CD14-positive monocyte (primary cell): Measurements from ENCODE around the gene MSI2. TPM values are rescaled to one million over a fixed set of nuclear protein-coding genes. Genes with fewer than 3 reads are reported as not detected.
A peak's percentile ranks its signal among the peaks of the same experiment; 100 is the strongest.

Experiments
- DNase-seq, 3 donors: peaks; one replicate each; pipeline ENCODE4 v3.0.0-alpha.2; 2011 to 2022
- H2AFZ ChIP-seq: 2 replicates; pipeline ENCODE4 v1.6.0; 2012; ENCODE audit warnings: mild to moderate bottlenecking, low read depth, low read length, inconsistent platforms; ENCODE audit not compliant: insufficient read depth, poor library complexity, severe bottlenecking
- H3K27ac ChIP-seq, 2 donors: 1 replicate in 1 of 2; 2 replicates in 1 of 2; pipeline ENCODE4 v1.5.1; 2012 to 2013; ENCODE audit warnings: low read length in 2 of 2, control low read depth in 1 of 2, inconsistent platforms in 1 of 2, low read depth in 1 of 2, mild to moderate bottlenecking in 1 of 2
- H3K27me3 ChIP-seq, 2 donors: one replicate each; pipeline versions ENCODE4 v1.6.0 to v1.6.1; 2011 to 2013; ENCODE audit warnings: low read length in 2 of 2; ENCODE audit not compliant: control insufficient read depth in 2 of 2, insufficient read depth in 2 of 2
- H3K36me3 ChIP-seq, 2 donors: replicated peaks in 1 of 2; 1 replicate in 1 of 2; 2 replicates in 1 of 2; pipeline versions ENCODE4 v1.5.1 to v1.6.1; 2012 to 2013; ENCODE audit warnings: low read length in 2 of 2, control low read depth in 1 of 2, inconsistent platforms in 1 of 2, mild to moderate bottlenecking in 1 of 2; ENCODE audit not compliant: insufficient read depth in 2 of 2, control insufficient read depth in 1 of 2
- H3K4me1 ChIP-seq, 2 donors: 1 replicate in 1 of 2; 2 replicates in 1 of 2; pipeline versions ENCODE4 v1.5.1 to v1.6.1; 2012 to 2013; ENCODE audit warnings: low read length in 2 of 2, control low read depth in 1 of 2, inconsistent platforms in 1 of 2, mild to moderate bottlenecking in 1 of 2, moderate library complexity in 1 of 2; ENCODE audit not compliant: insufficient read depth in 2 of 2, control insufficient read depth in 1 of 2
- H3K4me2 ChIP-seq: replicated peaks from 2 replicates; pipeline ENCODE3; 2012; ENCODE audit warnings: low read length, moderate library complexity, mild to moderate bottlenecking; ENCODE audit not compliant: poor library complexity, severe bottlenecking; ENCODE audit errors: extremely low read depth
- H3K4me3 ChIP-seq, 3 experiments: fragments of 200-600 bp in 1 of 3; sonication (generic) in 1 of 3; replicated peaks in 1 of 3; 1 replicate in 2 of 3; 2 replicates in 1 of 3; pipeline ENCODE4 v1.5.1; 2011 to 2013; ENCODE audit warnings: low read length in 3 of 3, mild to moderate bottlenecking in 3 of 3, control low read depth in 2 of 3, low read depth in 2 of 3, inconsistent platforms in 1 of 3, moderate library complexity in 1 of 3
- H3K79me2 ChIP-seq: 2 replicates; pipeline ENCODE4 v1.6.0; 2012; ENCODE audit warnings: mild to moderate bottlenecking, control low read depth, inconsistent platforms, low read length, moderate library complexity; ENCODE audit not compliant: insufficient read depth
- H3K9ac ChIP-seq: 2 replicates; pipeline ENCODE4 v1.6.0; 2017; ENCODE audit warnings: low read length, mild to moderate bottlenecking; ENCODE audit not compliant: insufficient read depth, poor library complexity, severe bottlenecking
- H3K9me3 ChIP-seq, 2 donors: replicated peaks in 1 of 2; 1 replicate in 1 of 2; 2 replicates in 1 of 2; pipeline versions ENCODE4 v1.5.1 to v1.6.1; 2012 to 2013; ENCODE audit warnings: low read length in 2 of 2, control low read depth in 1 of 2; ENCODE audit not compliant: control insufficient read depth in 1 of 2, insufficient read depth in 1 of 2
- H4K20me1 ChIP-seq: 2 replicates; pipeline ENCODE4 v1.6.0; 2012; ENCODE audit warnings: mild to moderate bottlenecking, low read length, control low read depth, moderate library complexity; ENCODE audit not compliant: insufficient read depth
- H3K27ac Mint-ChIP-seq, 7 donors: one replicate each; pipeline ENCODE4 v1.8.0; 2020; ENCODE audit warnings: mild to moderate bottlenecking in 7 of 7, mixed read lengths in 7 of 7, moderate library complexity in 6 of 7, inconsistent platforms in 2 of 7
- H3K27me3 Mint-ChIP-seq, 3 donors: one replicate each; pipeline ENCODE4 v1.8.0; 2021 to 2022; ENCODE audit warnings: low read depth in 3 of 3, mild to moderate bottlenecking in 3 of 3, mixed read lengths in 3 of 3, moderate library complexity in 3 of 3, inconsistent platforms in 1 of 3
- H3K36me3 Mint-ChIP-seq, 2 donors: one replicate each; pipeline ENCODE4 v1.8.0; 2020; ENCODE audit warnings: mixed read lengths in 2 of 2, inconsistent platforms in 1 of 2, mild to moderate bottlenecking in 1 of 2
- H3K4me1 Mint-ChIP-seq: one replicate; pipeline ENCODE4 v1.8.0; 2020; ENCODE audit warnings: mild to moderate bottlenecking, mixed read lengths
- H3K4me3 Mint-ChIP-seq, 2 donors: one replicate each; pipeline ENCODE4 v1.8.0; 2020; ENCODE audit warnings: mild to moderate bottlenecking in 2 of 2, mixed read lengths in 2 of 2, moderate library complexity in 1 of 2
- H3K9me3 Mint-ChIP-seq, 7 donors: one replicate each; pipeline ENCODE4 v1.8.0; 2020 to 2022; ENCODE audit warnings: mixed read lengths in 7 of 7, mild to moderate bottlenecking in 6 of 7, moderate library complexity in 6 of 7, inconsistent platforms in 2 of 7
- WGBS: methylation state at CpG from one replicate; pipeline ENCODE4 v1.1.5; 2013; ENCODE audit warnings: missing lambda C conversion rate; ENCODE audit not compliant: insufficient coverage; 5-methylcytosine and 5-hydroxymethylcytosine counted together
- intact Hi-C, 2 donors: fragments of 100-400 bp; cut with micrococcal nuclease; formaldehyde crosslinking; loops; one replicate each; pipeline versions ENCODE4 v1.15.0 to v1.15.1; 2023
- polyA plus RNA-seq, 3 donors: library from polyadenylated mRNA; depleted of rRNA in 1 of 3; unstranded in 2 of 3; stranded (reverse) in 1 of 3; fragments of 300-500 nt in 2 of 3; fragments of >200 nt in 1 of 3; fragmentation: Illumina TruSeq in 2 of 3; gene quantifications; 1 replicate in 2 of 3; 2 replicates in 1 of 3; pipeline ENCODE4 v1.2.3, GENCODE V29; 2012 to 2021
- TF ChIP-seq, protein P1 (sequence below): fragments of 200-600 bp; IDR thresholded peaks from one replicate; pipeline ENCODE4 v1.8.0; 2022; ENCODE audit warnings: antibody characterized with exemption, mild to moderate bottlenecking

Gene MSI2
- polyA plus RNA-seq, 3 donors = 0.20 to 6.6 (median 0.37) TPM

DNA sequence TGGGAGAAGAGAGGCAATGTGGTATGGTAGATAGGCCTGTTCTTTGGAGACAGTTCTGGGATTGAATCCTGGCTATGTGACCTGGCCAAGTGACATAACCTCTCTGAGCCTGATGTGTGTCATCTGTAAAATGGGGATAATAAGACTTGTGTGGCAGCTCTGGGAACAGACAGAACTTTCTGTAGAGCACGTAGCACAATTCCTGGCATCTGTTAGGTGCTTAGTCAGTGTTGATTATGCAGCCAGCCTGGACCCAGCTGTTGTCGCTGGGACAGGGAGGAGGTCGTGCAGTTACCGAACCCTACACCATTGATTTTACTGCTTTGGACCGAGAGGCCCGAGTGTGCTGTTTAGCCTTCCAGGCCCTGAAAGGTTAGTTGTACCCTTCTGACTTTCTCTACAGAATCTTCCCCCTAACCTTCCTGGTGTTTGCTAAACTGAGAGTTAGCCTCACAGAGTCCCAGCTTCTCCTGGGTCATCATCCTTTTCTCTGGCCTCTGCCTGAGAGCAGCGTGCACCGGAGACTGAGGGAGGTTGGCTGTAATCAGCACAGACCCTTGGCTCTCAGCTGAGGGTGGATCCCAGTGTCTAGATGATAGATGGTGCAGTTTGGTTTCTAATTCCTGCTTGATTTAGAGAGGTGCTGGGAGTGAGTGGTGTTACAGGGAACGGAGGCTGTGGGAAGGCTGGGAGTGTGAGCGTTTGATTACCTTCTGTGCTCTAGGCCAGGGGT, 31.9 kb downstream of the MSI2 start:
- Mint-ChIP-seq H3K27ac (no peak overlapping the region), H3K9me3 (no peaks in the 10 kb centered on the region), H3K4me1 (peaks cover 47% of the 10 kb centered on the region), H3K27me3 (peaks cover 1 to 3% (median 3%) of the 10 kb centered on the region in 3 donors), H3K36me3 (peaks cover 19 to 25% of the 10 kb centered on the region in 2 donors), H3K4me3 (no peak overlapping the region)
- 61% methylated on average over 8 of the region's 10 CpGs for WGBS
- Histone ChIP-seq H3K4me1 (peaks cover 24 to 28% of the 10 kb centered on the region in 2 donors), H3K36me3 (no peaks in the 10 kb centered on the region), H3K9me3 (no peaks in the 10 kb centered on the region), H3K9ac (no peak overlapping the region), H2AFZ (no peak overlapping the region), H4K20me1 (peaks cover 8% of the 10 kb centered on the region), H3K27me3 (no peaks in the 10 kb centered on the region), H3K27ac (no peak overlapping the region), H3K79me2 (no peaks in the 10 kb centered on the region), H3K4me2 (no peak overlapping the region), H3K4me3 (no peak overlapping the region)
- DNase-seq = no peak
- TF ChIP-seq, protein P1, sequence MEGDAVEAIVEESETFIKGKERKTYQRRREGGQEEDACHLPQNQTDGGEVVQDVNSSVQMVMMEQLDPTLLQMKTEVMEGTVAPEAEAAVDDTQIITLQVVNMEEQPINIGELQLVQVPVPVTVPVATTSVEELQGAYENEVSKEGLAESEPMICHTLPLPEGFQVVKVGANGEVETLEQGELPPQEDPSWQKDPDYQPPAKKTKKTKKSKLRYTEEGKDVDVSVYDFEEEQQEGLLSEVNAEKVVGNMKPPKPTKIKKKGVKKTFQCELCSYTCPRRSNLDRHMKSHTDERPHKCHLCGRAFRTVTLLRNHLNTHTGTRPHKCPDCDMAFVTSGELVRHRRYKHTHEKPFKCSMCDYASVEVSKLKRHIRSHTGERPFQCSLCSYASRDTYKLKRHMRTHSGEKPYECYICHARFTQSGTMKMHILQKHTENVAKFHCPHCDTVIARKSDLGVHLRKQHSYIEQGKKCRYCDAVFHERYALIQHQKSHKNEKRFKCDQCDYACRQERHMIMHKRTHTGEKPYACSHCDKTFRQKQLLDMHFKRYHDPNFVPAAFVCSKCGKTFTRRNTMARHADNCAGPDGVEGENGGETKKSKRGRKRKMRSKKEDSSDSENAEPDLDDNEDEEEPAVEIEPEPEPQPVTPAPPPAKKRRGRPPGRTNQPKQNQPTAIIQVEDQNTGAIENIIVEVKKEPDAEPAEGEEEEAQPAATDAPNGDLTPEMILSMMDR = peak; percentile 14
- intact Hi-C loops = no loop called here

DNA sequence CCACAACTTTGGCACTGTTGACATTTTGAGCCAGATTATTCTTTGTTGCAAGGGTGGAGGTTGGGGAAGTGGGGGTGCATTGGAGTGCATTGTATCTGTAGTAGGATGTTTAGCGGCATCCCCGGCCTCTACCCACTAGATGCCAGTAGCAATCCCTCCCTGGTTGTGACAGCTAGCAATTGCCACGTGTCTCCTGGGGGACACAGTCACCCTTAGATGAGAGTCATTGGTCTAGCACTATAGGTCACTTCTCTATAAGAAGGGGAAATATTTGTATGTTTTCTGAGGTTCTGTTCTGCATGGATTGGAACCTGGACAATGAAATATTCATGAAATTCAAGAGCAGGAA, 32.4 kb downstream of the MSI2 start:
- Histone ChIP-seq H3K27me3 (no peaks in the 10 kb centered on the region), H3K79me2 (no peaks in the 10 kb centered on the region), H3K9me3 (no peaks in the 10 kb centered on the region), H3K4me1 (peaks cover 24 to 28% of the 10 kb centered on the region in 2 donors), H2AFZ (no peak overlapping the region), H3K4me3 (no peak overlapping the region), H4K20me1 (peaks cover 8% of the 10 kb centered on the region), H3K4me2 (no peak overlapping the region), H3K27ac (no peak overlapping the region), H3K36me3 (no peaks in the 10 kb centered on the region), H3K9ac (no peak overlapping the region)
- DNase-seq = peak in 2 of 3 donors; percentile 7 to 32
- Mint-ChIP-seq H3K4me3 (no peak overlapping the region), H3K9me3 (no peaks in the 10 kb centered on the region), H3K4me1 (peaks cover 47% of the 10 kb centered on the region), H3K36me3 (peaks cover 15 to 25% of the 10 kb centered on the region in 2 donors), H3K27me3 (peaks cover 1 to 3% (median 3%) of the 10 kb centered on the region in 3 donors), H3K27ac (peak overlapping the region in 1 of 7 donors; percentile 47)
- intact Hi-C loops = no loop called here
- WGBS = no CpG with 5 or more reads among the region's 3 CpGs
- TF ChIP-seq, protein P1 = no peak
